NCI-H345 treated with DMSO at 0.1 percent for 48 hours (cell line): ENCODE results near the gene NCK2.
"Not testable (repeated sequence)": the region's sequence is repeated elsewhere in the genome, so short reads cannot be mapped to it uniquely, and the experiment has no call there.

Source experiments
- DNase-seq: peaks from one replicate; lab custom pipeline; 2025; ENCODE audit not compliant: unreplicated experiment; lab: John Stamatoyannopoulos, UW

Gene NCK2

DNA sequence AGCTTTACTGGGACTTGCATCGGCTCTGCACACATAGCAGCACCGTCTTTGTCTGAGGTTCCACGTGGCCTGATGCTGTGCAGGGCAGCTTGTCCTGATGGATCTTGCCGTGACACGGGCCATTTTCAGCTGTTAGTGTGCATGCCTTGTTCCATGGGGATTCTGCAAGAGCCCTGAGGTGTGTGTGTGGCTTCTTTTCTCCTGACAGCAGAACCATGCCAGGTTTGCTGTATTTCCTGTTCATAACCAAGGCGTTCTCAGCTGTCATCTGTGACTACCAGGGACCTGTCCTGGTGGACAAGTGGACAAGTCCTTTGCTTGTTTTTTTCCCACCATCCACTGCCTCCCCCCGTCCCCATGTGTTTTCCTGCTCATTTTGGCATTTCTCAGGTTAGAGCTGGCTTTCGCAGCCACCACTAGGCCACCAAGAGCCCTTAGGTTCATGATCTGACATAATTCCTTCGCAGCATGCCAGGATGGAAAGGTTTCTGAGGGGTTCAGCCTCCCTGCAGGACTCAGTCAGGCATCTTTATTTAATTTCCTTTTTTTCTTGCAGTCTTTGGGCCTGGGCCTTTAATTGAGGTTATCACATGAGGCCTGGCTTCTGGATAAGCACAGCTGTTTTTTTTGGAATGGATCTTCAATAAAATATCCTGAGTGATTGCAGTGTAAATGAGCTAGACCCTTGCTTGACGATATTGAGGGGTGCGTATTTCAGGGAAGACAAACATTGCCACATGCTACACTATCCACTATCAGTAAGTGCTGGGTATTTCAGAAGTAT is 139.4 kb downstream of the NCK2 start:
- no peak for DNase-seq

DNA sequence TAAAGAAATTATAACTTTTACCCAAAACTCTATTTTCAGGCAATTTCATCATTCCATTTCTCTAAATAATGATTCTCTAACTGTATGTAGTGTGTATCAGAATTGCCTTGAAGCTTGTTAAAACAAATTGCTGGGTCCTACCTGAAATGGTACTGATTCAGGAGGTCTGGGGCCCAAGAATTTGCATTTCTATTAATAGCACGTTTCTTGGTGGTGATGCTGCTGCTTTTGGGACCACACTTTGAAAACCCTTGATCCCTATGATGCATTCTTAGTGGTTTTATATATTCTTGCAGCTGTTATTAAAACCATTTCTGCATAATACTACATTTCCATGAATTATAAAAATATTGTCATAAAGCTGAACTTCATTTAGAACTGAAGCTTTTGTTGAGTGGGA is 140.7 kb downstream of the NCK2 start:
- DNase-seq: no peak

DNA sequence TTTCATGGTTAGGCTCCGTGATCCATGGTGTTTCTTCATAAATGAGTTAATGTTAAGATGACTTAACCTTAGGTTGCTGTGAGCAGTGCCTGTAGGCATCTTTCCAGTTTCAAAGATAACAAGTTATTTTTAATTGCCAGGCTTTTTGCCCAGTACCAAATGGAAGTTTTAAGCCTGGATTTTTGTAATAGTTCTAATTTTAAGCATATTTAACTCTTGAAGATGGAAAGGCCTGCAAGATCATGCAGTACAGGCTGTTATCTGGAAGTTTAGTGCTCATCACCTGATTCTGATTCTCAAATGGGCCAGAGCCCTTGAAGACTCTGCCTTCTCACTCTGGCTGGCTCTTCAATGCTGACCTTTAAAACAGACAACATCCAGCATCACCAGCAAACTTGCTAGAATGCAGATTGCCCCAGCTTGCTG is 141.3 kb downstream of the NCK2 start:
- no peak for DNase-seq

DNA sequence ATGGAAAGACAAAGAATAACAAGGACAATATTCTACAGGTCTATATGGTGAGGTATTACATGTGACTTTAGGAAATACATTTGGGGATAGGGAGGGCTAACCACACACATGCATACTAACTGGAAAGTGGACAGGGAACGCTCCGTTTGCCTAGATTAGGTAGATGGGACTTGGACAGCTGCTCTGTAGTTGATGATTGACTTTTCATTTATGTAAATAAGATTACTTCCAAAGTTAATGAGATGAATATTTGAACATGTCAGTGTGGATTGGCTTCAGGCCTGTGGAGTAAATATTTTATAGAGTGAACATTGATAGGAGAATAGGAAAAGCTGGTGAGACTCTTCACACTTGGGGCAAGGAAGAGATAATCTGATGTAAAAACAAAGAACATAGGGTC is 142.0 kb downstream of the NCK2 start:
- no peak for DNase-seq

DNA sequence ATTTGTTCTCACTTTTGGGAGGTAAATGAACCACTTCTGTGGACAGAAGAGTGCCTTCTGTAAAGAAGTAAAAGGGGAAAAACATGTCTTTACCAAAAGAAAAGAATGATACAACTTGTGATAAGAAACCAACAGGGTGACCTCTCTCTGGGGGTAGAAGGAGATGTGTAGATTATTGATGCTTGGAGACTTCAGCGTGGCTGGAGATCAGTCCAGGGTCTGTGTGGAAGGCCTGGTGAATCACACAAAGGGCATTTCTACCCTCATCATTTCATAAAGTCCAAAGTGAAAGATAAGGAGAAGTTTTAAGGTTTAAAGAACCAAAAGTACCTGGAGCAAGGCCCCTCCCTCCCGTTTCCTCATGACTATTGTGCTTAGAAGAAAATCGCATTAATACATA is 142.5 kb downstream of the NCK2 start:
- DNase-seq: no peak

DNA sequence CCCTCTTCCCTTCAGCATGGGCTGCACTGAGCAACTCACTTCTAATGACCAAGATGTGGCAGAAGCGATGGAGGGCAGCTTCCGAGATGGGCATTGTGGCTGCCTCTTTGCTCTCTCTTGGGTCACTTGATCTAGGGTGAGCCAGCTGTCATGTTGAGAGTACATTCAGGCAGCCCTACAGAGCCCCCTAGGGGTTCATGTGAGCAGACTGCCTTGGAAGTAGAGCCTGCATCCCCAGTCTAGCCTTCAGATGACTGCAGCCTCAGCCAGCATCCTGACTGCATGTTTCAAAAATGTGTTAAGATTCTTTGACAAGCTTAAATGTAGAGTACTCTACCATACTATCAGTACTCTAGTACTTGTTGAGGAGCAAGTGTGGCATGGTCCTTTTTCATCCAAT is 143.9 kb downstream of the NCK2 start:
- no peak for DNase-seq

DNA sequence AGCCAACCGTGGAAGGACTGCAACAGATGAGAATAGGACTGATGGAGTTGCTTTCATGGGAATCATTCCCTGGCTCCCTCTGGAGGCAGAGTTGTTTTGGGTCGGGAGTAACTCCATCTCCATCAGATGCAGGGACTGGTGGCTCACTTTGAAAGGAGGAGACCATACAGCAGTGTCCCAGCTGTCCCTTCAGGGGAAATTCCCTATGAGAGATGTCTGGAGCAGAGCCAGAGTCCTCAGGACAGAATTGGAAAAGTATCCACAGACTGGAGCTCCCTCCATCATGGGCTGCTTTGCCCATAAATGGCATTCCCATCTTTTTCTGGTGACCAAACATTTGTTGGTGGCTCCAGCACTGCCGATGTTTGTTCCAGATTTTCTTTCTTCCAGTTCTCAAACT is 144.3 kb downstream of the NCK2 start:
- DNase-seq: no peak

DNA sequence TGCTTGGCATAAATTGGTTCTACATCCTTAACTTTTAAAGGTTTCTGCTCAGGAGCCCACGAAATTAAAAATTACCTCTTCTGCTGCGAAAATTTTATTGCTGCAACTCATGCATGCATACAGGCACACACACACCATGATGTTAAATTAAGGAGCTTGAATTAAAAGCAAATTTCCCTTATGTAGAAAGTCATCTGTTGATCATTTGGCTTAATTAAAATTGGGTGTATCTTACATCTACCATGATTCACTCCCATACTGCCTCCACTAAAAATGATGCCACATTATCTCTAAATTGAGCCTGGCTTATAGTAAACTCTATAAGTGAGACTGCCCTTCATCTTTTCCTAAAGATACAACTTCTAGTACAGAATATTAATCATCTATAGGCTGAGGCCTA is 145.4 kb downstream of the NCK2 start:
- no peak for DNase-seq

DNA sequence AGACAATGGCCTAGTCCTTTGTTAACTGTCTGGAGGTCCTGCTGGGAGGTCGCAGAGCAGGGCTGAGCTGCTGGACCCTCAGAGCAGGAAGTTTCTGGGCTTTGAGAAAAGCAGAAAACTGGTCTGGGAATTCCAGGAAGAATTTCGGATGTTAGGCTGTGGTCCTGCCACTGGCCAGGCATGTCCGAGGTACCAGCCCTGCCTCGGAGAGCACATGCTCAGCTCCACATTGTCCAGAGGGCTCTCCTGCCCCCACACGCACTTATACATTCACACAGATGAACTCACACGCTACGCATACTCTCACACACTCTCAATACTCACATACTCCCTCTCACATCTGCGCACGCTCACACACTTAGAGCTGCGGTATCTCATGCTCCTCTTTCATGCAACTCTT is 146.1 kb downstream of the NCK2 start:
- DNase-seq: no peak

DNA sequence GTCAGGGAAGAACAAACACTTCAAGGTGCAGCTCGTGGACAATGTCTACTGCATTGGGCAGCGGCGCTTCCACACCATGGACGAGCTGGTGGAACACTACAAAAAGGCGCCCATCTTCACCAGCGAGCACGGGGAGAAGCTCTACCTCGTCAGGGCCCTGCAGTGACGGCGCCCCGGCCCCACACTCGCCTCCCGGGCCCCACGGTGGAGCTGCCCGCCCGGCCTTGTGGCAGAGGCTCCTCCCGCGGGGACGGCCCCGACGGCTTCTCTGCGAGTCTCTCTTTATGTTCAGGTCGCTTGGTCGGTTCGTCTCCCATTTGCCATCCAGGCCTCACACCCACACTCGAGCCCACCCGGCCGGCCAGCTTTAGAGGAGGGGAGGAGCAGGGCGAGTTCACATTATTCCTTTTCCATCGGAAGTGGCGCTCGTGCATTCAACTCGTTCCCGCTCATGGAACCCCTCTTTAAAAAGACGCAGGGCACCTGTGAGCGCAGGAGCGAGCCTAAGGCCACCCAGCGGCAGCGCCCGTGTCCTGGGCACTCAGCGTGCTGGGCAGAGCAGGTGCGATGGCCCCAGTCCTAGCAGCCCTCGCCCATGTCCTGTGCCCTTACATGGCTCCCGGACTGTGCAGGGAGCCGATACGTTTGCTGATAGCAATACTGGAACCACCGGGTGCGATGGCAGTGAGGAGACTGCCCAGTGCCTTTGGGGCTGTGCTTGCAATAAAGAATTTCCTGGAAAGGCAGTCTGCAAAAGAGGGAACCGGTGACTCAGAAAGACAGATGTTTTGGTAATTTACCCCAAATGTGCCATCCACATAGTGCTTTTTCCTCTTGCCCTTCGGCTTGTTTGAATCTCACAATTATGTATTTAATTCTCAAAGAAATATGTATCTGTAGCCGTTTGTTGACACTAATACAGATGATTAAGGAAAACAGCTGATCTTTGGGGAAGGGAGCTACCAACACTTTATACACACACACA is 148.6 kb downstream of the NCK2 start:
- DNase-seq: no peak

DNA sequence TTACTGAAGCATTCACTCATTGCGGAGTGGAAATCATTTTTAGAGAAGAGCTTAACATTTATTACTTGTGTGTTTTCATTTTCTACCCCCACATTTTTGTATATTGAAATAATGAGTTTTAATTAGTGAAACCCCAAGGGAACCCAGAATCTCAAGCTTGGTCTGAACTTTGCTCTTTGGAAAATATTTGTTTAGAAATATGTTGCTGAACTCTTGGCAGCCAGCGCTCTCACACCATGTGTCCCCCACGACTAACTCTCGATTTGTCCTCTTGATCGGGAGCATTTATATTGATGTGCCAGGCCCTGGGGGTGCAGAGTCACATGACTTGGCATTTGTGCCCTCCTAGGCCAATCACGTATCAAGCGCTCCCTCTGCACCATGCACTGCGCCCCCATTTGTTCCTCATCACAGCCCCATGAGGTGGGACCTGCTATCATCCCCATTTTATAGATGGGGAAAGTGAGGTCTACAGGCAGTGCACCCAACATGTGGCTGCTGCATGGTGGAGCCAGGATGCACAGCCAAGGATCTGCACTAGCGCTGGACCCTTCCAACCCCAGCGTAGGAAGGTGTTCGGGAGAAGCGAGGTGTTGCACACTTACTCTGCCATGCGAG is 149.7 kb downstream of the NCK2 start:
- DNase-seq: no peak

DNA sequence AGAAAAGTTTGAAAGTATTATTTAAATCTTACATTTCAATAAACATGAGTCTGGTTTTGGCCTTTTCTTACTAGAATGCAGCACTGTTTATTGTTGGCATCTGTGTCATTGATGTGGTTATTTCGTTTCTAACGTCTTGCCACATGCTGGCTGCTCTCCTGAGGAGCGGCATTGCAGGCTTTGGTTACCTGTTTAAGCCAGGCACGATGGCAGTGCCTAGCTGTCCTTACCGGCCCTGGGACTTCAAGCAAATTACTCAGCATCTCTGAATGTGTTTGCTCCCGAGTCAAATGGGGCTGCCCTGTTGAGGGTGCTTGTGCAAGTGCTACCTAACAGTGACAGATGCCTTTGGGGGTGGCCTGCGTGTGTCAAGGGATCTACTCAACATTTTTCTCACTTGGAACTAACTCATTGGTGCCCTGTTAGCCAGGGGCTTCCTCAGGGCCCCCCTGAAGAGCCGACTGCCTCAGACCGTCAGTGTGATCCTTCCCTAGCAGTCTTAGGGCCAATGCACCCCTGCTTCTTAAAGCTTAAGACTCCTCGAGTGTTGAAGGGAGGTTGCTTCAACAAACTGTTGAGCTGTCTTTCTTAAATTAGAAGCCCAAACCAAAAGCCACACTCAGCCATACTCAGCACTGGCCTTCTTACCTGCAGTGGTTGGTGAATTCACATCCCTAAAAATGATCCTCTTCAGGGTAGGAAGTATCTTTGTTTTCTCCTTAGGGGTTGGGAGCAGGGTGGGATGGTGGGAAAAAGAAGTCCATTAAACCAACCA is 151.5 kb downstream of the NCK2 start:
- DNase-seq: no peak

DNA sequence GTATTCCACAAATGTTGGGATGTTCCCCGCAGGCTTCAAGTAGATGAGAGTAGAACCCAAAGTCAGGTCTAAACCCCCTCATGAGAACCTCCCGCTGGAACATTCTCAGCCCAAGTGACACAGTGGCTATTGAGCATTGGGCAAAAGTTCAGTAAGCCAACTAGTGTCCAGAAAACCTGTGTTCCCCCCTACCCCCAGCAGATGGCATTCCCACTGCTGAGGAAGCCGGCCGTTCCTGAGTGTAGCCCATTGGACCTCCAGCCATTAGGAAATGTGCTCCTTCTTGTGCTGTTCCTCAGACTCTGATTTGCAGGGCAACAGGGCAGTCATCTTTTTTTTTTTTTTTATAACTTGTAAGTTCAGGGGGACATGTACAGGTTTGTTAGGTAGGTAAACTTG is 152.1 kb downstream of the NCK2 start:
- DNase-seq: no peak

DNA sequence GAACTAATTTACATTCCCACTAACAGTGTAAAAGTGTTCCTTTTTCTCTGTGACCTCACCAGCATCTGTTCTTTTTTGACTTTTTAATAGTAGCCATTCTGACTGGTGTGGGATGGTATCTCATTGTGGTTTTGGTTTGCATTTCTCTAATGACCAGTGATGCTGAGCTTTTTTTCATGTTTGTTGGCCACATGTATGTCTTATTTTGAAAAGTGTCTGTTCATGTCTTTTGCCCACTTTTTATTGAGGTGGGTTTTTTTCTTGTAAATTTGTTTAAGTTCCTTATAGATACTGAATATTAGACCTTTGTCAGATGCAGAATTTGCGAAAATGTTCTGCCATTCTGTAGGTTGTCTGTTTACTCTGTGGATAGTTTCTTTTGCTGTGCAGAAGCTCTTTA is 153.0 kb downstream of the NCK2 start:
- DNase-seq: not testable (repeated sequence)

DNA sequence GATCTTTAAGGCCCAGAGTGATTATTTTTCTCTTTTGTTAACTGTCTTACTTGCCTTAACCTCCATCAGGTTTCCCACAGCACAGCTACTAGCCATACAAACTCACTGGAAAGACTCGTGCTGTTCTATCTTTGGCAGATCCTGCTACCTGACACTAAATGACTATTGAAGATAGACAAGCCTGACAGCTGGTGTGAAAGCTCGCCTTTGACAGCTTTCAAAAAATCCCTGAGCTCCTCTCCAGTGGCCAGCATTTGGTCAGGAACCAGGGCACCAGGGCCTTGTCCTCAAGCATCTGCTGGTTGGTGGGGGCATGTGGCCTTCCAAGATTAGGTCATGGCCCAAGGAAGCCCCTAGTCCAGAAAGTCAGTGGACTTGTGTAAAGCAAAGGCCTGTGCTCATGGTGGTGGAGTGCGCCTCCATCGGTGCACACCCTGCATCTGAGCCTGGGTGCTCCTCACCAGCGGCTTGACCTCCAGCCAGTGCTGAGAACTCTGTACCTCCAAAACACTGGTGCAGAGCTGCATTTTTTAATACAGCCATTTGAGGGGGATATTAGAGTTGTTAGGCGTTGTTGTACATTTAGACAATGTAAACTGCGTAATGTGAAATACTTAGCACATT is 158.5 kb downstream of the NCK2 start:
- DNase-seq: no peak

DNA sequence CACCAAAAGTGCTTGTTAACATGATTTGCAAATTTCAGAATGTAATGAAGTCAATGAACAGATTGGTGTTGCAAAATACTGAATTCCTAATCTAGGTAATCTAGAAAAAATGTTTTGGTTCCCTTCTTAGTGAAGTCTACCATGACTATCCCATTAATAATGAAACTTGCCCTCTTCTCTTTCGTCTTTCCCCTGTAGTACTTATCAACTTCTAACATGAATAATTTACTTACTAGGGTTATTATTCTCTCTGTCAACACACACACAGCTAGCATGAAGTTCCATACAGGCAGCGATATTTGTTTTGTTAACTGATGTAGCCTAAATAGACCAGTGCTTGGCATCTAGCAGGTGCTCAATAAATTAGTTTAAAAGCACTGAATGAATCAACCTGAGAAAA is 160.2 kb downstream of the NCK2 start:
- DNase-seq: no peak

DNA sequence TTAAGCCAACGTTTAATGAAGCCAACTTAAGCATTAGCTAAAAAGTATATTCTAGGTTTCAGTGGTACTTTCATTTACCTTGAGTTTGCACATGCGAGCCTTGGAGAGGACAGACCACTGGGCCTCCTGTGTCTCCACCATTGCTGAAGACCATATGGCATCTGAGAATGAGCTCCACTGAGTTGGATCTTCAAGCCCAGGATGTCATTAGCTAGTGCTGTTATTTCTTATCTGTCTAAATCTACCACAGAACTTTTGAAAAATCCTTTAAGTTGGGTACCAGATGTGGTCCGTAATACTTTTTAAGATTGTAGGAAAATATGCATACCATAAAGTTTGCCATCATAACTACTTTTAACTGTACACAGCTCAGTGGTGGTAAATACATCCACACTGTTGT is 161.8 kb downstream of the NCK2 start:
- no peak for DNase-seq

DNA sequence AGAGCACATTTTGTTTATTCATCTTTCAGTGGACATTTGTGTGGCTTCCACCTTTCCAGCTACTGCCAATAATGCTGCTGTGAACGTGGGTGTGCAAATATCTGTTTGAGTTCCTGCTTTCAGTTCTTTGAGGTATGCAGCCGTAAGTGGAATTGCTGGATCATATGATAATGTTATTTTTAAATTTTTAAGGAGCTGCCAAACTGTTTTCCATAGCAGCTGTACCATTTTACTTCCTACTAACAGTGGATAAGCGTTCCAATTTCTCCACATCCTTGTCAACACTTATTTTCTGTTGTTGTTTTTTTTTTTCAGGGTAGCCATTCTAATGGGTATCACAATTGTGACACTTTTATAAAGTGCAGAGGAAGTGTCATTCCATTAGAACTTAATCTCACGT is 162.5 kb downstream of the NCK2 start:
- DNase-seq: no peak

DNA sequence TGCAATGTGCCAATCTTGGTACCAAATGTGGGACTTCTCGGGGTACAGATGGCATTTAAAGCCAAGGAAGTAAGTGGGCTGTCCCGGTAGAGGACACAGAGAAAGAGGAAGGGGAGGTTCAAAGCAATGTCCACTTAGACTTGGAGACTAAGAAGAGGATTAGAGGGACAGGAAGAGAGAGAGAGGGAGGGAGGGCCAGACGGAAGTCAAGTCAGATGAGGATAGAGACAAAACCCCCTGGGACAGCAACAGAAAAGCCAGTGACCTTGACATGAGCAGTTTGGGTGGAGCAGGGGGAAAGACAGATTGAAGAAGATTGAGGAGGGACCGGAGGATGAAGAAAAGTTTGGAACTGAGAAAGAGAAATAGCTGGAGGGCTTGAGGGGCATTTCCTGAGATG is 164.5 kb downstream of the NCK2 start:
- no peak for DNase-seq

DNA sequence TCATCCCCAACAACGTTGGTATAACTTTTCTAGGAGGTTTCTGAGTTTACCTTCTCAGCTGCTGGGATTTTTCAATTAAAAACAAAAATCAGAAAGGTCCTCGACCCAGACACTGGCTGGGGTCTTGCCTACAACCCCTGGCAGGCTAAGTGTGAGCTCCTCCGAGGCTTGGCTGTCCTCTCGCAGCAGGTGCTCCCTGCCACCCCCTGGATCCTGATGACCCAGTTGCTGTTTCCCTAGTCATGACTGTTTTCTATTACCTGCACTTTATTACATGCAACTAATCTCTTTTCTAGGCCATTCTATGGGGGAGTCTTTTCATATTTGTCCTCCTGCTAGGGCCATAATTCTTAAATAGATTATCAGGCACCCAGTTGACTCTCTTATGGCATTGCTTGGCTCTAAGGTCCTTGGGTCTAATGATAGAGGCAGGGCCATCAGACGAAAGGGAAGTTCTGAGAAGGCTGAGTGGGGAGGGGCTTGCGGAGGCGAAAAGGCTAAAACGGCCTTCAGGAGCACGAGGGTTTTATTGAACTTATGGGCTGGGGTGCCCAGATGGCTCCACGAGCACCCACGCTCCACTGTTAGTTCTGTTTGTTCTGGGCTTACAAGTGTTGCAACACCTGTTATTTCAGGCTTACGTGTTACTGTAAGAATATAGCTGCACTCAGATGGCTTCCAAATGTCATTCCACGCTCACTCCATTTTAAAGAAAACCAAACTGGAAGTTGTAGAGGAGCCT is 166.0 kb downstream of the NCK2 start:
- DNase-seq: no peak
